Measurements from ENCODE around the gene GRK2. TPM values are rescaled to one million over a fixed set of nuclear protein-coding genes. Genes with fewer than 3 reads are reported as not detected.

GRK2 gene
- total and polyA plus RNA-seq, 7 donors: 32.1 to 152 (median 48.2) TPM

DNA sequence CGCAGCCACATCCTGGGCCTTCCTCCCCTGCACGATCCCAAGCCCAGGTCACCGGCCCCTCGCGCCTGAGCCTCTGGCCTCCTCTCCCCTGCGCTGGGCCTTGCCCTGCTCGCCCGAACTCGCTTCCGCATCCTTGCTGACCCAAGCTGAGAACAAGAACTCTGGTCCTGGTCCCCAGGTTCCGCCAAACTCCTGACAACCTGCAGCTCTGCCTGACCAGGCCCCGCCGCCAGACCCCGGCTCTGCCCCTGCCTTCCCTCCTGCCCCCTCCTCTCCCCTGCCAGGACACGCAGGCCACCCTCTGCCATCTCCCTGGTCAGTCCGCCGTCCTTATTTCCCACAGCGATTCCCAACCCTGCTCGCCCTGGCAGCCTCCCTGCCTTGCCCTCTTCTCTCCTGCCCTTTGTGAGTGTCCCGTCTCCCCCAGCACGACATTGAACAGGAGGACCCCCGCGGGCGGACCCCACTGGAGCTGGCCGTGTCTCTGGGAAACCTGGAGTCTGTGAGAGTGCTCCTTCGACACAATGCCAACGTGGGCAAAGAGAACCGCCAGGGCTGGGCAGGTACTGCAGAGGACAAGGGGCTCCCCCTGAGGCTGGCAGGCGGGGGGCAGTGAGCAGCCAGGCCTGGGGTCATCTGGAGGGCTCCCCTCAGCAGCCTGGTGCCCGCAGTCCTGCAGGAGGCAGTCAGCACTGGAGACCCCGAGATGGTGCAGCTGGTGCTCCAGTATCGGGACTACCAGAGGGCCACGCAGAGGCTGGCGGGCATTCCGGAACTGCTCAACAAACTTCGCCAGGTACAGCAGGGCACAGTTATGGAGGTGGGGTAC lies 23.6 kb downstream of the GRK2 start:
- peaks cover 0 to 62% (median 39%) of the 10 kb centered on the region in 4 donors for H3K4me1 ChIP-seq
- H3K9me3 ChIP-seq: no peaks in the 10 kb centered on the region
- peak overlapping the region; percentile 95 to 97 (median 96) for H3K27ac ChIP-seq
- H3K36me3 ChIP-seq: peaks cover 13 to 39% (median 20%) of the 10 kb centered on the region in 4 donors
- TF ChIP-seq EP300 (IDR thresholded peaks at IDR 0.05) (no peak), POLR2A (IDR thresholded peaks at IDR 0.05) (no peak), POLR2AphosphoS5 (IDR thresholded peaks at IDR 0.05) (no peak)
- TF ChIP-seq, protein P1, sequence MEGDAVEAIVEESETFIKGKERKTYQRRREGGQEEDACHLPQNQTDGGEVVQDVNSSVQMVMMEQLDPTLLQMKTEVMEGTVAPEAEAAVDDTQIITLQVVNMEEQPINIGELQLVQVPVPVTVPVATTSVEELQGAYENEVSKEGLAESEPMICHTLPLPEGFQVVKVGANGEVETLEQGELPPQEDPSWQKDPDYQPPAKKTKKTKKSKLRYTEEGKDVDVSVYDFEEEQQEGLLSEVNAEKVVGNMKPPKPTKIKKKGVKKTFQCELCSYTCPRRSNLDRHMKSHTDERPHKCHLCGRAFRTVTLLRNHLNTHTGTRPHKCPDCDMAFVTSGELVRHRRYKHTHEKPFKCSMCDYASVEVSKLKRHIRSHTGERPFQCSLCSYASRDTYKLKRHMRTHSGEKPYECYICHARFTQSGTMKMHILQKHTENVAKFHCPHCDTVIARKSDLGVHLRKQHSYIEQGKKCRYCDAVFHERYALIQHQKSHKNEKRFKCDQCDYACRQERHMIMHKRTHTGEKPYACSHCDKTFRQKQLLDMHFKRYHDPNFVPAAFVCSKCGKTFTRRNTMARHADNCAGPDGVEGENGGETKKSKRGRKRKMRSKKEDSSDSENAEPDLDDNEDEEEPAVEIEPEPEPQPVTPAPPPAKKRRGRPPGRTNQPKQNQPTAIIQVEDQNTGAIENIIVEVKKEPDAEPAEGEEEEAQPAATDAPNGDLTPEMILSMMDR (IDR thresholded peaks at IDR 0.05): no peak
- WGBS, 2 donors: 36 to 40% methylated on average over 36 of the region's 36 CpGs
- peak overlapping the region; percentile 81 to 91 (median 84) for H3K4me3 ChIP-seq
- no peaks in the 10 kb centered on the region for H3K27me3 ChIP-seq
- intact Hi-C loops (cut with DNase I): loop anchor here (2.0 kb wide), 1 partner anchor 27 kb away; no protein-coding TSS in a partner anchor
- DNase-seq: peak; percentile 74

DNA sequence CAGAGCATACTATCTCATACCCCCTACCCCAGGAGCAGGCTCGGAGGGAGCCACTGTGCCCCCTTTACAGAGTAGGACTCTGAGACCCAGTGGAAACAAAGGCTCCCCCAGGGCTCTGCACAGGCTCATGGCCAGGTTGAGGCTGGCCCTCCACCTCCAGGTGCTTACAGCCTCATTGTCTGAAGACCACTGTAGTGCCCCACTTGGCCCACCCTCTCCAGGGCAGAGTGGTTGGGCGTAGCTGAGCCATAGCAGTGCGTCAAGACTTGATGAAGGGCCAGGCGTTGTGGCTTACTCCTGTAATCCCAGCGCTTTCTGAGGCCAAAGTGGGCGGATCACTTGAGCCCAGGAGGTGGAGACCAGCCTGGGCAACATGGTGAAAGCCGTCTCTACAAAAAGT lies 24.5 kb downstream of the GRK2 start:
- TF ChIP-seq POLR2A (IDR thresholded peaks at IDR 0.05) (no peak), POLR2AphosphoS5 (IDR thresholded peaks at IDR 0.05) (peak in 1 of 4 donors; percentile 13)
- peak; percentile 71 for DNase-seq
- peak overlapping the region; percentile 95 to 97 (median 96) for H3K27ac ChIP-seq
- no peak overlapping the region for H3K4me3 ChIP-seq
- no peaks in the 10 kb centered on the region for H3K27me3 ChIP-seq
- 82 to 87% methylated on average over 7 of the region's 7 CpGs for WGBS, 2 donors
- peaks cover 0 to 62% (median 39%) of the 10 kb centered on the region in 4 donors for H3K4me1 ChIP-seq
- intact Hi-C loops (cut with DNase I): no loop called here
- peaks cover 3 to 37% (median 14%) of the 10 kb centered on the region in 4 donors for H3K36me3 ChIP-seq
- H3K9me3 ChIP-seq: peaks cover 0 to 3% (median 0%) of the 10 kb centered on the region in 4 donors

DNA sequence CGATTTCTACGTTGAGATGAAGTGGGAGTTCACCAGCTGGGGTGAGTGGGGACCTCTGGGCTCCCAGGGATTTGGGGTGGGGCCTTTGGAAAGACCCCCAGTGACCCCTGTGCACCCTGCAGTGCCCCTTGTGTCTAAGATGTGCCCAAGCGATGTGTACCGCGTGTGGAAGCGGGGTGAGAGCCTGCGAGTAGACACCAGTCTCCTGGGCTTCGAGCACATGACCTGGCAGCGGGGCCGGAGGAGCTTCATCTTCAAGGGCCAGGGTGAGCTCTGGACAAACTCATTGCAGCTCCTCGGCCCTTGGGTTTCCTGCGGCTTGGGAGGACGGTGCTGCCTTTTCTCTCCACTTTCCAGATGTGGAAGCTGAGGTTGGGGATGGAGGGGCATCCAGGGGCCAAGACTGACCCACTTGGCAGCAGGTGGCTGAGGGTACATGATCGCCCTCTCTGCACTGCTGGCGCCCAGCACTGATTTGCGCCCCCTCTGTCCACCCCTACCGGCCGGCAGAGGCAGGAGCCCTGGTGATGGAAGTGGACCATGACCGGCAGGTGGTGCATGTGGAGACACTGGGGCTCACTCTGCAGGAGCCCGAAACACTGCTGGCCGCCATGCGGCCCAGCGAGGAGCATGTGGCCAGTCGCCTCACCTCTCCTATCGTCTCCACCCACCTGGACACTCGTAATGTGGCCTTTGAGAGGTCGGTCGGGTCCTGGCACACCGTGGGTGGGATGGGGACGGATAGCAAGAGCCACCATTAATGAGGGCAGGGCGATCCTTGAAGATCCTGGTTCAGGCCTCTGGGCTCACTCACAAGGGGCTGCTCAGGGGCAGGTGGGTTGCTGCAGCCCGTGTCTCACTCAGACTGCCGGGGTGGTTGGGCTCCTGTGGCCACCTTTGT lies 25.5 kb downstream of the GRK2 start:
- peak; percentile 66 for DNase-seq
- peaks cover 0 to 57% (median 39%) of the 10 kb centered on the region in 4 donors for H3K4me1 ChIP-seq
- H3K27me3 ChIP-seq: no peaks in the 10 kb centered on the region
- H3K27ac ChIP-seq: peak overlapping the region in 2 of 4 donors; percentile 95
- H3K4me3 ChIP-seq: no peak overlapping the region
- peaks cover 0 to 3% (median 0%) of the 10 kb centered on the region in 4 donors for H3K9me3 ChIP-seq
- TF ChIP-seq POLR2AphosphoS5 (IDR thresholded peaks at IDR 0.05): no peak
- TF ChIP-seq POLR2A (IDR thresholded peaks at IDR 0.05): no peak
- no peak for TF ChIP-seq EP300 (IDR thresholded peaks at IDR 0.05)
- TF ChIP-seq, protein P1 (IDR thresholded peaks at IDR 0.05): no peak
- peaks cover under 1 to 34% (median 14%) of the 10 kb centered on the region in 4 donors for H3K36me3 ChIP-seq
- intact Hi-C loops (cut with DNase I): no loop called here
- WGBS, 2 donors: 95 to 96% methylated on average over 33 of the region's 33 CpGs

DNA sequence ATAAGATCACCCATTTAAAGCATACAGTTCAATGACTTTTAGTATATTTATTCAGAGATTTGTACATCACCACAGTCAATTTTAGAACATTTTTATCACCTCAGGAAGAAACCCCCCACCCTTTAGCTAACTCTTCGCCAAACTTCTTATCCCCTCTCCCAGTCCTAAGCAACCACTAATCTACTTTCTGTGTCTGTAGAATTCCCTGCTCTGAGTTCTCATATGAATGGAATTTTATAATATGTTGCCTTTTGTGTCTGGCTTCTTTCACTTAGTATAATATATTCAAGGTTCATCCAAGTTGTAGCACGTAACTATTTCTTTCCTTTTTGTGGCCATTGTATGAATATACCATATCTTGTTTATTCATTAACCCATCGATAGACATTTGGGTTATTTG lies 26.4 kb downstream of the GRK2 start:
- no peak overlapping the region for H3K4me3 ChIP-seq
- 59 to 62% methylated on average over 3 of the region's 3 CpGs for WGBS, 2 donors
- no peaks in the 10 kb centered on the region for H3K27me3 ChIP-seq
- no peak overlapping the region for H3K27ac ChIP-seq
- DNase-seq: no peak
- H3K36me3 ChIP-seq: peaks cover 4 to 33% (median 14%) of the 10 kb centered on the region in 4 donors
- peaks cover 0 to 48% (median 30%) of the 10 kb centered on the region in 4 donors for H3K4me1 ChIP-seq
- intact Hi-C loops (cut with DNase I): no loop called here
- TF ChIP-seq POLR2A (IDR thresholded peaks at IDR 0.05): no peak
- TF ChIP-seq EP300 (IDR thresholded peaks at IDR 0.05): no peak
- no peak for TF ChIP-seq POLR2AphosphoS5 (IDR thresholded peaks at IDR 0.05)
- peaks cover 0 to 3% (median 0%) of the 10 kb centered on the region in 4 donors for H3K9me3 ChIP-seq

DNA sequence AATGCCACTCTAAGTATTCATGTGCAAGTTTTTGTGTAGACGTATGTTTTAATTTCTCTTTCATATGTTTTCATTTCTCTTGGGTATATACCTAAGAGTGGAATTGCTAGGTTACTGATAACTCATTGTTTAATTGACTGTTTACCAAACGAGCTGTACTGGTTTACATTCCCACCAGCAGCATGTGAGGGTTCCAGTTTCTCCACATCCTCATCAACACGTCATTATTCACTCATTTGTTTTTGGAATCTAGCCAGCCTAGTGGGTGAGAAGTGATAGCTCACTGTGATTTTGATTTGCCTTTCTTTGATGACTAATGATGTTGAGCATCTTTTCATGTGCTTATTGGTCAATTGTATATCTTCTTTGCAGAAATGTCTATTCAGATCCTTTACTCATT lies 26.8 kb downstream of the GRK2 start:
- intact Hi-C loops (cut with DNase I): no loop called here
- Histone ChIP-seq H3K27me3 (no peaks in the 10 kb centered on the region), H3K9me3 (peaks cover 0 to 3% (median 0%) of the 10 kb centered on the region in 4 donors), H3K27ac (no peak overlapping the region), H3K36me3 (peaks cover 4 to 36% (median 14%) of the 10 kb centered on the region in 4 donors), H3K4me3 (no peak overlapping the region), H3K4me1 (peaks cover 0 to 43% (median 26%) of the 10 kb centered on the region in 4 donors)
- 47 to 52% methylated on average over 3 of the region's 3 CpGs for WGBS, 2 donors
- DNase-seq: no peak
- TF ChIP-seq POLR2AphosphoS5 (IDR thresholded peaks at IDR 0.05) (no peak), EP300 (IDR thresholded peaks at IDR 0.05) (no peak), POLR2A (IDR thresholded peaks at IDR 0.05) (no peak)
- TF ChIP-seq, protein P1 (IDR thresholded peaks at IDR 0.05): no peak
